IPS DF 6.9 (cell line): ENCODE data around the gene IKZF5.

Experiments
- DNase-seq: peaks from one replicate; pipeline ENCODE4 v3.0.0-alpha.2; 2013; ENCODE audit warnings: low read depth, low spot score
- H3K27ac ChIP-seq: one replicate; pipeline ENCODE4 v1.5.1; 2013; ENCODE audit warnings: low read length, control low read depth
- H3K27me3 ChIP-seq: 2 replicates; pipeline ENCODE4 v1.6.1; 2013; ENCODE audit warnings: mild to moderate bottlenecking, low read length; ENCODE audit not compliant: control insufficient read depth, insufficient read depth
- H3K36me3 ChIP-seq: 2 replicates; pipeline ENCODE4 v1.6.1; 2013; ENCODE audit warnings: low read length; ENCODE audit not compliant: control insufficient read depth, insufficient read depth
- H3K4me1 ChIP-seq: 2 replicates; pipeline ENCODE4 v1.6.1; 2013; ENCODE audit warnings: low read length; ENCODE audit not compliant: control insufficient read depth, insufficient read depth
- H3K4me3 ChIP-seq: 2 replicates; pipeline ENCODE4 v1.5.1; 2013; ENCODE audit warnings: mild to moderate bottlenecking, low read length
- H3K9me3 ChIP-seq: 2 replicates; pipeline ENCODE4 v1.6.1; 2013; ENCODE audit warnings: low read length, inconsistent platforms; ENCODE audit not compliant: control insufficient read depth, insufficient read depth
- WGBS: extraction: QIAGEN DNeasy Blood & Tissue Kit; methylation state at CpG from one replicate; pipeline ENCODE4 v1.1.7; 2013; ENCODE audit warnings: mixed read lengths, missing lambda C conversion rate; ENCODE audit not compliant: insufficient read length, insufficient coverage; 5-methylcytosine and 5-hydroxymethylcytosine counted together

The IKZF5 gene

DNA sequence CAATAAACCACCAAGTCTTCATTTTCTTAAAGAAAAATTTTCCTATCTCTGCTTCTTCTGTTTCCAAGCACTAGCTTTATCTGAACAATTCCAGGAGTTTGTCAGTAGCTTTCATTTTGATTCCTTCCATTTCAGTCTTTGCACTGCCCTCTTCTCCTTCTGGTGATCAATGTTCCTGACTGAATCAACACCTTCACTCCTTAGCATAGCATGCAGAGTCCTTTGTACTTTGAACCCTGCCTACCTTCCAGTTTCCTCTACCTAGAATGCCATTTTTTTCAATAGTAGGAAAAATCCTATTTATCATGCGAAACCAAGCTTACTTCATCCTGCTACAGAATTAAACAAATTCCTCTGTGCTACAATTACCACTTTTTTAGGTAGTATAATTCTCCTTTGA lies 52.7 kb downstream of the IKZF5 start:
- peaks cover 3% of the 10 kb centered on the region; the same call in 1 of the 2 replicates for H3K27me3 ChIP-seq
- WGBS = no CpG with 5 or more reads among the region's 1 CpG
- no peak overlapping the region for H3K4me3 ChIP-seq
- no peaks in the 10 kb centered on the region for H3K36me3 ChIP-seq
- H3K4me1 ChIP-seq = peaks cover 1% of the 10 kb centered on the region; the same call in 1 of the 2 replicates
- no peaks in the 10 kb centered on the region for H3K9me3 ChIP-seq
- no peak overlapping the region for H3K27ac ChIP-seq
- no peak for DNase-seq

DNA sequence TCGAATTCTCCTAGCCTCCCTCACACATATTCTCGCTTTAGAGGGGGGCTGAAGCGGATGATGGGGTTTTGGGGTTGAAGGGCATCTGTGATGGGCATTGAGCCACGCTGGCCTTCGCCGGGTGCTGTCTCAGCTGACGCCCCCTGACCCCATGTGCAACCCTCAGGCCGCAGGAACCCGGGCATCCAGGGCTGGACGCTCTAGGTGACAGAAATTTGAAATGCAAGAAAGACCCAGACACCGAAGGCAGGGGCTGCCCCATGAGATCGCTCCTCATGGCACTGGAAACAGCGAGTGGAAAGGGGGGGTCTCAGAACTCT lies 53.9 kb downstream of the IKZF5 start:
- H3K4me1 ChIP-seq = peaks cover 1% of the 10 kb centered on the region; the same call in 1 of the 2 replicates
- H3K27me3 ChIP-seq = peaks cover 3% of the 10 kb centered on the region; the same call in 1 of the 2 replicates
- H3K4me3 ChIP-seq = no peak overlapping the region
- no CpG with 5 or more reads among the region's 13 CpGs for WGBS
- DNase-seq = no peak
- no peaks in the 10 kb centered on the region for H3K9me3 ChIP-seq
- no peak overlapping the region for H3K27ac ChIP-seq
- no peaks in the 10 kb centered on the region for H3K36me3 ChIP-seq

DNA sequence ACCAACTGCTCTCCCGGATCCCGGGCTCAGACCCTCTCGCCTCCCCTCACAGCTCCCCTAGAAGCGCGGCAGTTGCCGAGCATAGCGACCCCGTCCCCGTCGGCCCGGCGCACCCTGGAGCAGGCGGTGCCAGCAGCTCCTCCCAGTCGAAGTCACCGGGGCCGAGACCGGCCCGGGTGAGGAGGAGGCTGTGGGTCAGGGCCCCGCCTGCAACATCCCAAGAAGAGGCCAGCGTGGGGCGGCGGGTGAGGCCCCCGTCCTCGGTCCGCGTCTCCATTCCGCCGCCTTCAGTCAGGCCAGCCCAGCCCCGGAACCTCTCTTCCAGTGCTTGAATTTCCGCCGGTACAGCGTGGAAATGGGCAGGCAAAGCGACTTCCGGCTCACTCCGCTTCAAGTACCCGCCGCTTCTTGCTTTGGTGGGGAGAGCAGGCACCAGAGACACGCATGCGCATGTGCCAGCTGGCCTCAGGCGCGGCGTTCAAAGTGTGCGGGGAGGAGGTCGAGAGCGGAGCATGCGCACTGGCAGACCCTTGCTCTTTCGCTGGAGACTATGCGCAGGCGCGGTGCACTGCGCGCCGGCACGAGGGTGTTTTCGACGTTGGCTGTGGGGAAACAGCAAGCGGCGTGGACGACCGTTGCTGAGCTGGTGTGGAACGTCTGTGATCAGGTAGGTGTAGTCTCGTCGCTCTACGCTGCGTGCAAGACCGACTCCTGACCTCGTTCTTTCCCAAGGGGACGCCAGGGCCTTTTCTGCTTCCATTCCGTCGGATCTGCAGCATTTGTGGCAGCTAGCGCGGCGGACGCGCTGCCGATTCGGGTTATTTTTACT lies 54.5 kb downstream of the IKZF5 start, which contains the start of gene C10orf88:
C10orf88 (minus strand) TSS at position 326 of the 829 bp plus-strand sequence; CDS start at position 277, 49 bp downstream.
- H3K36me3 ChIP-seq = no peaks in the 10 kb centered on the region
- no peaks in the 10 kb centered on the region for H3K9me3 ChIP-seq
- H3K4me3 ChIP-seq = peak within 1 kb of the TSS; percentile 61; the same call in 1 of the 2 replicates
- peaks cover 1% of the 10 kb centered on the region; the same call in 1 of the 2 replicates for H3K4me1 ChIP-seq
- peaks cover 3% of the 10 kb centered on the region; the same call in 1 of the 2 replicates for H3K27me3 ChIP-seq
- peak; percentile 94 for DNase-seq
- H3K27ac ChIP-seq = no peak within 1 kb of the TSS
- no CpG with 5 or more reads among the region's 77 CpGs for WGBS

DNA sequence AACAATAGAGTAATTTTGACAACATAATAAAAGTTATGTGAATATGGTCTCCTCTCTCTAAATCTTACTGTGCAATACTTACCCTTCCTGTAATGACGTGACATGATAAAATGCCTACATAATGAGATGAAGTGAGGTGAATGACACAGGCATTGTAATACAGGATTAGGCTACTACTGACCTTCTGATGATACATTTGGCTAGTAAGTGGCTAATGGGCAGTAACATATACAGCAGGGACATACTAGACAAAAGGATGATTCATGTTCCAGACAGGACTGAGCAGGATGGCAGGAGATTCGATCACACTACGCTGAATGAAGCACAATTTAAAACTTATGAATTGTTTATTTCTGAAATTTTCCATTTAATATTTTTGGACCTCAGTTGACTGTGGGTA lies 59.3 kb downstream of the IKZF5 start:
- Histone ChIP-seq H3K36me3 (no peaks in the 10 kb centered on the region), H3K27me3 (no peaks in the 10 kb centered on the region), H3K9me3 (no peaks in the 10 kb centered on the region), H3K27ac (no peak overlapping the region), H3K4me3 (no peak overlapping the region), H3K4me1 (no peaks in the 10 kb centered on the region)
- no CpG with 5 or more reads among the region's 3 CpGs for WGBS
- no peak for DNase-seq
